COLO668 (cell line): ENCODE results near the gene NPAS2.

Source experiments
- DNase-seq: peaks from one replicate; lab custom pipeline; 2025; ENCODE audit not compliant: unreplicated experiment; lab: John Stamatoyannopoulos, UW

NPAS2 gene

DNA sequence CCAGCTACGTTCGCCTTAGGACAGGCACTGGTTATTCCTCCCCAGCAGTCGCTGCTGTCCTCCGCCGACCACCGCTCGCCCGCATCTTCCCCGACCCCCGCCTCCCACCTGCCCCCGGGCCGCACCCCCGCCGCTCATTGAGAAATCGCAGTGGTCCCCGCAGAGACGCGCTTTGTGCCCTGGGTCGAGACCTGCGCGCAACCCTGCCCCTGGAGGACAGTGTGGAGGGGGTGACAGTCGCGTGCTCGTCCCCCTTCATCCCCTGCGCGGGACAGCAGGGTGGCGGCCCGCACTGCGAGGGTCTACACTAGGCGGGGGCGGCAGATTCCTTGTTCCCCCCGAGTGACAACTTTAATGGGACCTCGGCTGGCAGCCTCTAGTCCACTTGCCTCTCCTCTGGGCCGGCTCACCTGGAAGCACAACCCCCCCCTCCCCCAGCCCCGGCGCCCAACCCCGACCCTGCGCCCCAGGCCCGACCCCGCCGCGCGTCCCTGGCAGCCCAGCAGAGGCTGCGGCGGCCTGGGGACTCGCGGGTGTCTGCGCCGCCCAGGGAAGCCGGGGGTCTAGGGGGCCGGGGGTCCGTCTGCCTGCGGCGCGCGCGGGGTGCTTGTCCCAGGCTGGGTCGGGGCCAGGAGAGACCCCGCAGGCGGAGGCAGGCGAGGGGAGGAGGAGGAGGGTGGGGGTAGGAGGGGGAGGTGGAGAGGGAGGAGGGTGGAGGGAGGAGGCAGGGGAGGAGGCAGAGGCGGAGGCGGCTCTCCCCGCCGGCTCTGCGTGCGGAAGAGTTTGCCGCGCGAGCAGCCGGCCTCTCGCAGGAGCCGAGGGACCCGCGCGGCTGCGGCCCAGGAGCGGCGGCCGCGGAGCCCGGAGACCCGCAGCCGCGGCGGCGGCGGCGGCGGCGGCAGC is at the start of gene NPAS2:
TSS of gene NPAS2 (plus strand) at position 770 of the 903 bp plus-strand sequence. CDS start 84,616 bp downstream, outside the sequence.
- peak; percentile 69 for DNase-seq

GRCh38 chr2:100771125-100771524 is 48.8 kb upstream of the NPAS2 start:
- DNase-seq = no peak

DNA sequence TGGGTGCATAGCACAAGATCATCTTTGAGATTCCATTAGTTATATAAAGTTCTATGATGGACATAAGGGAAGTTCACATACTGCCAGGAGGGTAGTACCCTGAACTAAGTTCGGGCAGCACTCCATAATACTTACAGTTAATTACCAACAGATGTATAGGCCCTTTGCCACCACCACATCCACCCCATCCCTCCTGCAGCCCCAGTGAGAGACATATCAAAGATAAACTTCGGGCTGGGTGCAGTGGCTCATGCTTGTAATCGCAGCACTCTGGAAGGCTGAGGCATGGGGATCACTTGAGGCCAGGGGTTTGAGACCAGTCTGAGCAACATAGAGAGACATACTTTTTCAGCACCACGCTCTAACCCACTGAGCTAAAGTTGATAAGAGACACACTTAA is 46.4 kb upstream of the NPAS2 start:
- no peak for DNase-seq

GRCh38 chr2:100776445-100776844 is 43.5 kb upstream of the NPAS2 start:
- DNase-seq = no peak

GRCh38 chr2:100778637-100779450 is 41.1 kb upstream of the NPAS2 start:
- no peak for DNase-seq

GRCh38 chr2:100779908-100780202 is 40.1 kb upstream of the NPAS2 start:
- DNase-seq = no peak

DNA sequence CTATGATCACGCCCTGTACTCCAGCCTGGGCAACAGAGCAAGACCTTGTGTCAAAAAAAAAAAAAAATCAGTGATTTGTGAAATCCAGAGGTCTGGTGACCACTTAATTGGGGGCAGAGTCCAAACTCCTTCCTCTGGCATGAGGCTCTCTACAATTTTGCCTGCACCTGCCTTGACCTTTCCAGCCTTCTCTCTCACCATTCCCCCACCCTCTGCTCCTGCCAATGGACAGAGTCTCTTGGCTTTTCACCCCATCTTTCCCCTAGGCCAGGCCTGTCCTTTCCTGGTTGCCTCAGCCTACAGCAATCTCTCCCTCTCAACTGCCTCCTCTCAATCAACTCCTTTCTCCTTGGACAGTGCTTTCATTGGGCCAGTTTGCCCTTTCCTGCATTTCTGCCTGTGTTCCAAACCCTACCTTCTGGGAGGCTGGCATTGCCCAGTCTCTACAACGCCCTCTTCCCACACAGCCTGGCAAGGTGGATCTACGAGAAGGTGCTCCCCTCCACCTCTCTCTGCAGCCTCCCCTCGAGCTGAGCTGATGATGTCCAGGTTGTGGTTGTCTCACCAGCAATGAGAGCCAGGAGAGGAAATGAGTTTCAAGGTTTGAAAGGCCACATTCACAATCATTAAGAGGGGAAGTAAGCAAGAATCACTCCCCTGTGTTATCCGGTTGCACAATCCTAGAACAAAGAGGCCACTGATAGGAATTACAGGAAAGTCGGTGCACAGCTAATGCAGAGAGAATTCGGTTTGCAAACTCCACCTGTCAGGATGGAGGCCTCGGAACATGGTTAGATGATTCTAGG is 39.5 kb upstream of the NPAS2 start:
- DNase-seq = no peak

DNA sequence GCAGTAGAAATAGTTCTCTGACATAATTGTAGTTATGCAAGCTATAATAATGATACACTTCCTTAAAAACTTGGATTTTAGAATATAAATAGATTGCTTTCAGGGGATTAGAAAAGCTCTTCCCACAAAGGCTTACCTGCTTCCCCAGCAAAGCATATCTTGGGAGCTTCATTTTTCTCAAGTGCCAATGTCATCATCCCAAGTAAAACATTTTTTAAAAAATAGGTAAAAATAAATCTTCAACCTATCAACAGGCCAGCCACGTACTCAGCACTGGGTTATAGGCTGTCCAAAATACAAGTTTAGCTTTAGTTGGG is 39.0 kb upstream of the NPAS2 start:
- DNase-seq = no peak

DNA sequence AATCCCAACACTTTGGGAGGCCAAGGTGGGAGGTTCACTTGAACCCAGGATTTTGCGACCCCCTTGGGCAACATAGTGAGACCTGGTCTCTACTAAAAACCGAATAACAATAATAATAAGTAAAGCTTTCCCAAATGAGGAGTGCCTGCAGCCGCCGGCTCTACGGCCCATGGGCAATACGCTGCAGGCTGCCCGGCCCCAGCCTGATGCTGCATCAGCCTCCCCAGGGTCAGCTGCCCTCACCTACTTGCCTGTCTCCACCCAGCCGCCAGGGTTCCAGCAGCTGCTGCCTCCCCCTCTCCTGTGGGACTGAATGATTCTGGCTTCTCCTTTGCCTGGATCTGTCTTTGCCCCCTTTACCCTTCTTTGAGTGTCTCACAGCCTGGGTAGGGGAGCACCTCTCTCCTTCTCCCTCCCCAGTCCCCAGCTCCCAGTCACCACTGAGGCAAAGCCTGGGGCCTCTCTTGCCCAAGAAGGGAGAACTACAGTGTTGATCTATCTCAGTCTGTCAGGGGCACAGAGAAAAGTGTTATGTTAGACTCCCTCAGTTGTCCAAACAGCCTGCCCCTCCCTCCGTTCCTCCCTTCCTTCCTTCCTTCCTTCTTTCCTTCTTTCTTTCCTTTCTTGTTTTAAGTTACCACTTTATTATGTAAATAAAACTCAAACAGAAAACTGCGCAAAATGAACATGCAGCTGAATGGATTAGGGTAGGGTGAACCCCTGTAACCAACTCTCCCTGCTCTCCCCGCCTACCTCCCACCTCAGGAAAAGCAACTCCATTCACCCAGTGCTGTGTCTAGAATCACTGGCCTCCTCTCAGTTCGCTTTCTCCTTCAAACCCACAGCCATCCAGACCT is 38.2 kb upstream of the NPAS2 start:
- DNase-seq = no peak

- DNase-seq = no peak
These were observed 37.5 kb upstream of the NPAS2 start for GRCh38 chr2:100782380-100782878.

- DNase-seq = no peak
These were observed 36.0 kb upstream of the NPAS2 start for GRCh38 chr2:100783987-100784386.

GRCh38 chr2:100784681-100785080 is 35.3 kb upstream of the NPAS2 start:
- no peak for DNase-seq

GRCh38 chr2:100785626-100786296 is 34.2 kb upstream of the NPAS2 start:
- DNase-seq = no peak

GRCh38 chr2:100786297-100786658 is 33.7 kb upstream of the NPAS2 start:
- DNase-seq = no peak

DNA sequence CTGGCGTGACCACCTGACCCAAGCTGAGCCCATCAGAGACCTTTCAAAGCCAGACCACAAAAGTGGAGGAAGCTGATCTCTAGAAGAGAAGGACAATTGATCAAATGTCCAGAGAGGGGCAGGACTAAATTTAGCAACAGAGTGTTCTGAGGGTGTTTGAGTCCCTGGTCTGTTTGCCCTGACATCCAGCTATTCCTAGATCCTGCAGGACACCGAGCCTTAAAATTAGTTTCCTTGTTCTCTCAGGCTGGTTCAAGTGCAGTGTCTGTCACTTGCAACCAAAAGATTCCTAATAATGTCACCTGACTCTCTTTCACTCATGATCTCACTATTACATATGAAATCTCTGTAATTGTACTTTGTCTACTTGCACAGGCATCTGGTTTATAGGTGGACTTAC is 33.0 kb upstream of the NPAS2 start:
- no peak for DNase-seq

GRCh38 chr2:100789361-100789760 is 30.6 kb upstream of the NPAS2 start:
- DNase-seq = no peak

DNA sequence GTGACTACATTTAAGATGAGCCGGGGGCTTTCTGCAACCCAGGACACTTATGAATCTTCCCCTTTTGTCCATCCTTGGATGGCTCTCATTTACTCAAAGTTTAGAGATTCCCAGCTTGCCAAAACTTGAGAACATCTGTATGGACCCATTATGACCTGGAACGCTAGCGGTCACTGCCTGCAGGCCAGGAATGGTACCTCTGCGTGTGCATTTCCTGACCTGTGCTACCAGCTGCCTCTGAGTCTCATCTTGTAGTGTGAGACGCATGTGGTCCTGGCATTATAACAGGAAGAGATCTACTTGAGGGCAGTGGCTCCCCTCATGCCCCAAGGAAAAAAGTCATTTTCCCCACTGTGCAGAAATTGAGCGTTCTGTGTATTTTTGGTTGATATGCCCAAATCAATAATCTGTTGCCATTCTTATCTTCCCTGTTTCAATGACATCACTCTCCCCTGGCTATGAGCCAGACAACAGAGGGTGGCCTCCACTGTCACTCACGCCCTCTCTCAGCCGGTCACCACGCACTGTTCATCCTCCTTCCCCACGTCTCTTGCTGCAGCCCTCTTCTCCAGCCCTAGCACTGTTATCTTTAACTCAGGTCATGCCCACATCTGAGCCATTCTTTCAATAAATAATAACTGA is 28.5 kb upstream of the NPAS2 start:
- DNase-seq = no peak

DNA sequence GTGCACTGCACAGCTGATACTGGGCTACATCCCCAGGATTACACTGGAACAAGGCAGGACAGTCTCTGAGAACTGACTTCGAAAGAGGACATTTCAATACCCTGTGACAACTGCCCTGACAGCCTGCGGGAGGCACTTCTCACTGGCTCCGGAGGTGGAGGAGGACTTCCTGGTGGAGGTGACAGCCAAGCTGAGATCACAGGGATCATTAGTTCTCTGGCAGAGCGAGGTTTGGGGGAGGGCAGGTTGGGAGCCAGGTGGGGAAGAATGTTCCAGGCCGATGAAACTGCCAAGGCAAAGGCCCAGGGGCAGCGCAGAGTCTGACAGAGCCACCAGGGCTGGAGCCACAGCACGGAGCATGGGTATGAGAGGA is 28.0 kb upstream of the NPAS2 start:
- no peak for DNase-seq

GRCh38 chr2:100793220-100793619 is 26.7 kb upstream of the NPAS2 start:
- DNase-seq = no peak

- no peak for DNase-seq
These were observed 26.0 kb upstream of the NPAS2 start for GRCh38 chr2:100793982-100794381.
